ENCODE data around the gene TBX6. TPM values are rescaled to one million over a fixed set of nuclear protein-coding genes. Genes with fewer than 3 reads are reported as not detected.

Gene TBX6
- total and polyA plus RNA-seq, 11 donors, result 0.26 to 0.95 (median 0.72) TPM; not detected in 1

GRCh38 chr16:30124985-30125379 lies 33.3 kb upstream of the TBX6 start:
- intact Hi-C loops (cut with DNase I), result loop anchor here in 4 of 10 donors (5.0 to 10.0 kb wide), 4 partner anchors 57 to 290 kb away; partner anchors contain the start of genes ALDOA (in 1 of the 4) and CORO1A (in 1 of the 4)
- no peak for DNase-seq
- H3K27ac ChIP-seq, result peak overlapping the region in 2 of 12 donors; percentile 94 to 96
- H3K9me3 ChIP-seq, result no peaks in the 10 kb centered on the region
- no peak for TF ChIP-seq POLR2A (IDR thresholded peaks at IDR 0.05)
- no peak for TF ChIP-seq CTCF (IDR thresholded peaks at IDR 0.05)
- no peak for ATAC-seq
- no peaks in the 10 kb centered on the region for H3K27me3 ChIP-seq
- H3K4me3 ChIP-seq, result no peak overlapping the region
- 85 to 96% (median 92%) methylated on average over 4 of the region's 4 CpGs for WGBS, 4 donors
- H3K4me1 ChIP-seq, result peaks cover 0 to 40% (median 15%) of the 10 kb centered on the region in 12 donors
- H3K36me3 ChIP-seq, result peaks cover 0 to 16% (median 6%) of the 10 kb centered on the region in 9 donors

- 2 to 5% (median 3%) methylated on average over 13 to 42 of the region's 42 CpGs for WGBS, 4 donors
- H3K27me3 ChIP-seq, result no peaks in the 10 kb centered on the region
- DNase-seq (peak in 2 of 5 donors; percentile 47 to 64), ATAC-seq (peak in 3 of 4 donors; percentile 15 to 38 (median 17))
- no peaks in the 10 kb centered on the region for H3K9me3 ChIP-seq
- H3K4me1 ChIP-seq, result peaks cover 0 to 41% (median 15%) of the 10 kb centered on the region in 12 donors
- TF ChIP-seq CTCF (IDR thresholded peaks at IDR 0.05) (no peak), POLR2A (IDR thresholded peaks at IDR 0.05) (no peak)
- peak overlapping the region; percentile 87 to 99 (median 95) for H3K27ac ChIP-seq
- peak overlapping the region; percentile 64 to 96 (median 81) for H3K4me3 ChIP-seq
- intact Hi-C loops (cut with DNase I), result loop anchor here in 5 of 10 donors (1.0 to 10.0 kb wide), 6 partner anchors 26 to 292 kb away; partner anchors contain the start of genes ALDOA (in 1 of the 5), CORO1A (in 1 of the 5) and YPEL3 (in 1 of the 5)
- peaks cover 0 to 38% (median 29%) of the 10 kb centered on the region in 9 donors for H3K36me3 ChIP-seq
Observed at GRCh38 chr16:30122604-30123160, 31.0 kb upstream of the TBX6 start.

GRCh38 chr16:30121741-30122571 lies 30.2 kb upstream of the TBX6 start:
- Histone ChIP-seq H3K27me3 (no peaks in the 10 kb centered on the region), H3K4me3 (peak overlapping the region; percentile 64 to 96 (median 81)), H3K27ac (peak overlapping the region; percentile 87 to 99 (median 95)), H3K36me3 (peaks cover 0 to 46% (median 36%) of the 10 kb centered on the region in 9 donors), H3K4me1 (peaks cover 0 to 41% (median 15%) of the 10 kb centered on the region in 12 donors), H3K9me3 (no peaks in the 10 kb centered on the region)
- intact Hi-C loops (cut with DNase I), result loop anchor here in 5 of 10 donors (2.0 to 10.0 kb wide), 5 partner anchors 27 to 293 kb away; partner anchors contain the start of genes ALDOA (in 1 of the 5) and CORO1A (in 1 of the 5)
- TF ChIP-seq POLR2A (IDR thresholded peaks at IDR 0.05) (peak in 1 of 2 donors; percentile 69), CTCF (IDR thresholded peaks at IDR 0.05) (no peak)
- ATAC-seq (peak; percentile 74 to 90 (median 80)), DNase-seq (peak; percentile 81 to 89 (median 86))
- 31 to 48% (median 37%) methylated on average over 28 to 31 of the region's 31 CpGs for WGBS, 4 donors

Measured in heart left ventricle (tissue), 16 donors.